Stimulated activated naive B cell treated with anti-CD40 and anti-IgM and Interleukin-4, amounts not matched to agents 10 μg/mL and 1 μg/mL and 100 μg/mL, for 72 hours (primary cell): ENCODE results near the gene AGAP1.

ENCODE experiments used
- ATAC-seq, 2 donors: fragments of 150-1000 bp; cut with Tn5 transposase; replicated peaks; 2 replicates each; pipeline ENCODE4 v1.10.0; 2021; ENCODE audit warnings: moderate library complexity in 1 of 2
- DNase-seq: peaks from one replicate; pipeline ENCODE4 v3.0.0; 2021
- H3K27ac Mint-ChIP-seq: one replicate; pipeline ENCODE4 v1.8.0; 2022; ENCODE audit warnings: mild to moderate bottlenecking, mixed read lengths
- H3K27me3 Mint-ChIP-seq, 2 donors: one replicate each; pipeline ENCODE4 v1.8.0; 2022; ENCODE audit warnings: mixed read lengths in 2 of 2
- H3K36me3 Mint-ChIP-seq, 2 donors: one replicate each; pipeline ENCODE4 v1.8.0; 2022; ENCODE audit warnings: mixed read lengths in 2 of 2, mild to moderate bottlenecking in 1 of 2
- H3K4me1 Mint-ChIP-seq, 2 donors: one replicate each; pipeline ENCODE4 v1.8.0; 2022; ENCODE audit warnings: mixed read lengths in 2 of 2, mild to moderate bottlenecking in 1 of 2
- H3K4me3 Mint-ChIP-seq, 2 donors: one replicate each; pipeline ENCODE4 v1.8.0; 2022; ENCODE audit warnings: mild to moderate bottlenecking in 2 of 2, mixed read lengths in 2 of 2, moderate library complexity in 1 of 2
- H3K9me3 Mint-ChIP-seq, 2 donors: one replicate each; pipeline ENCODE4 v1.8.0; 2022; ENCODE audit warnings: mixed read lengths in 2 of 2, mild to moderate bottlenecking in 1 of 2

Gene AGAP1

DNA sequence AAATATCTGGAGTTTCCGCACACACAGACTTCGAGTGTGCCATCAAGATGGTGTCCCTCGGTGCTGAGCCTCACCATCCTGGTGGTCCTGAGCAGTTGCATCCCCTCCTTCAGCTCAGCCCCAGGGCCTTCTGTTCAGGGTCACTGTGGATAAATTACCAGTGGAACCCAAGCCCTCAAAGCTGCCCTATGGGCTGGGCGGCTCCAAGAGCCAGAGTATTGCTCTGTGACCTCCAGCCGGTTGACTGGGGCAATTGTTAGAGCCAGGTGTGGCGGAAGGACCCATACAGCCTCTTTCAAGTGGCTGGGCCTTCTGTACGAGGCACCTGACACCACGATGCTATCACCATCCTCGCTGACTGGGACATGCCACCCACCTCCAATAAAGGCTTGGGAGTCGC is 458.9 kb downstream of the AGAP1 start:
- Mint-ChIP-seq H3K36me3 (no peaks in the 10 kb centered on the region), H3K4me3 (no peak overlapping the region), H3K27me3 (peaks cover 10 to 11% of the 10 kb centered on the region in 2 donors), H3K4me1 (no peaks in the 10 kb centered on the region), H3K9me3 (no peaks in the 10 kb centered on the region), H3K27ac (no peak overlapping the region)
- ATAC-seq (no peak), DNase-seq (no peak)

DNA sequence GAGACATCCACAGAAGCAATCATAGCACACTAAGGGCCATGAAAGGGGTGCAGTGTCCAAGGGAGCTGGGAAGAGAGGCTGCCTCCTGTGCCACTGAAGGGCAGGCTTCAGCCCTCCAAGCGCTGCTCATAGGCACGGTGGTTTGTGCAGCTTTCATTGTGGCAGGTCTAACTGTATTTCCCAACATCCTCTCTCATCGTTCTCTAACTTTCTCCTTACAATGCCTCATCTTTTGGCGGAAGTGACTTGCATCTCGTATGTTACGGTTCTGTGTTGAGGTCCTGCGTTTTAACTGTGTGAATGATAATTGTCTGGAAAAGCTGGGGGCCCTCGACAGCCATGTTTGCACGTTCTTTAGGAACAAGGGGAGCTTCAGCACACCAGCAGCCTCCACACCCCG is 460.4 kb downstream of the AGAP1 start:
- Mint-ChIP-seq H3K27me3 (peaks cover 10 to 11% of the 10 kb centered on the region in 2 donors), H3K9me3 (no peaks in the 10 kb centered on the region), H3K27ac (no peak overlapping the region), H3K36me3 (no peaks in the 10 kb centered on the region), H3K4me1 (no peaks in the 10 kb centered on the region), H3K4me3 (no peak overlapping the region)
- no peak for ATAC-seq
- DNase-seq = no peak

DNA sequence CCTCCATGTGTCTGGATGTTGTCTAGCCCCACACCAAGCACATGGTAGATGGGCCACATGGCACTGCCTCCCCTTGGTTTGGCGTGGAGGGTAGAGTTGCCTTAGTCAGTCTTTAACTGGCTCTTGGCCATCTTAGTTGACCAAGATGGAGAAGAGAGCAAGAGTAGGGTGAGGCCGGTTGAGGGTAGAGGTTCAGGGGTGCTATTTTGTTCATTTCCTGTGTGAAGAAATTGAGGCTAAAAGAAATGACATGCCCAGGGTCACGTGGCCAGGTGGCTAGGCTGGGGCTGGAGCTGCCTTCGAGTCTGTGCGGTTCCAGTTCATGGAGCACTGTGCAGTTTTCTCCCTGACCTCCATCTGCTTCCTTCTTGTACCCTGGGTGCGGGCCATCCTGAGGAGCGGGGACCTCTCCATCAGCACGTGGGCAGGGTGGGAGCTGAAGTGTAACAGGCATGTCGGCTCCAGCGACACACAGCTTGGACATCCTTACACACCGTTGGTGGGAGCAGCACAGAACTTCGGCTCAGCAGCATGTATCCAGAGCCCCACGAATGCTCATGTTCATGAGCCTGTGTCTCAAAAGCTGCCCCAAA is 461.1 kb downstream of the AGAP1 start:
- Mint-ChIP-seq H3K9me3 (no peaks in the 10 kb centered on the region), H3K4me3 (no peak overlapping the region), H3K27ac (no peak overlapping the region), H3K27me3 (peaks cover 4 to 5% of the 10 kb centered on the region in 2 donors), H3K36me3 (no peaks in the 10 kb centered on the region), H3K4me1 (no peaks in the 10 kb centered on the region)
- ATAC-seq = no peak
- DNase-seq = no peak

DNA sequence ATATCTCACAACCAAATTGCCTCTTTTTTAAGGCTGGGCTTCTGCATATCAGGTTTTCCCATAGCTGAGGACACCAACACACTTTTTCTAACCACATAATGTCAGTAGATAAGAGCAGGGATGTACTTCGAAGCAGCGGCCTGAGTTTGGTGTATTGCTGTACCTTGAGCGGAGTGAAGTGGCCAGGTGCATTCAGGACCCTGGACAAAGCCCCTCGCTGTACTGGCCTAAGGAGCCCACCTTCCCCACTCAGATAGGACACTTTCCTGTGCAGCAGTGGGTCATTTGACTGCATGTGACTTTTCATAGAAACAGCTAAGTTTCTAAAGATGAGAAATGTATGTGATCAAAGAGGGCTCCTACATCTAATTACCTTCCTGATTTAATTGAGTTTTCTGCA is 461.8 kb downstream of the AGAP1 start:
- ATAC-seq (no peak), DNase-seq (no peak)
- Mint-ChIP-seq H3K27ac (no peak overlapping the region), H3K4me3 (no peak overlapping the region), H3K4me1 (no peaks in the 10 kb centered on the region), H3K27me3 (no peaks in the 10 kb centered on the region), H3K36me3 (no peaks in the 10 kb centered on the region), H3K9me3 (no peaks in the 10 kb centered on the region)

DNA sequence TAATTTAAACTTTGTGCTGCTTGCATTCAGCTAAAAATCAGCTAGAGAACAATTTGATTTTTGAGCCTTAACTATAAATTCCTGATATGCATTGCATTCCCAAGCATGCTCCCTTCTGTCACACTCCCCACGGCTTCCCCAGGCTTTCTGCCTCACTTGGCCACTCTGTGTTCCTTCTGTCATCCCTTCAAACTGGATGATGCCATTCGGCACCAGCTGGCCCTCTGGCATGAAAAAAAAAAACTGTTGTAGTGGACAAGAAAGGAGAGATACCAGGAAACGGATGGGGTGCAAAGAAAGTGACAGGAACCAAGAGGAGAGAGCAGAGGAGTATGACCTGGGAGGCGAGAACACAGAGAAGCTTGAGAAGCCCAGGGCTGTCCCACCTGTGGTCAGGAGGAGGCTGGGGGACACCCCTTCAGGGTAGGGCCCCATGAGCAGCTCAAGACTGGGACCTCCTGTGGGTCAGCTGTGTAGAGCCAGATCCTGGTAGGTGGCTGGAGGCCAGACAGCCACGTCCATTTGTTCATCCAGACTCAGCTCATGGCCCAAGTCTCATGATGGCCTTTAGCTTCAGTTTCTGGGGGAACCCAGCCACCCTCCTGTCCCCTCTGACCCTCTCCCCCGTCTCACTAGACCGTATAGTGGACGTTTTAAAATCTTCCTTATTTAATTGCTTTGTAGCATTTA is 462.6 kb downstream of the AGAP1 start:
- Mint-ChIP-seq H3K4me1 (no peaks in the 10 kb centered on the region), H3K4me3 (no peak overlapping the region), H3K9me3 (peaks cover 0 to 3% of the 10 kb centered on the region in 2 donors), H3K36me3 (no peaks in the 10 kb centered on the region), H3K27me3 (no peaks in the 10 kb centered on the region), H3K27ac (no peak overlapping the region)
- DNase-seq (no peak), ATAC-seq (no peak)

DNA sequence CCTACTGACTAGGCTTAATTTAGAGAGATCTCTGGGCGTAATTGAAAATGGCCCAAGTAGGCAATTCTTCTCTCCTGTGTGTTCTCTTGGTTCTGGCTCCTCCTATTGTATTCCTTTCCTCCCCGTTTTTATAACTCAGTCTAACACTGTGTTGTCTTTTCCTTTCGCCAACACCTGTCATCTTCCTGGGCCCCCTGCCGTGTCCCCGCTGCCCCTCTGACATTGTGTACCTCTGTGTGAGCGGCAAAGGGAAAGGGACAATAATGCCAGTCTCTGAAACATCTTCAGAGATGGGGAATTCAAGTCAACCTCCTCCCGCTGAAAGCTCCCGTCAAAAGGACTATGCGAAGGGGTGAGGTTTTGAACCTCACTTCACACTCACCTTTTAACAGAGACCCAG is 463.4 kb downstream of the AGAP1 start:
- no peaks in the 10 kb centered on the region for H3K4me1 Mint-ChIP-seq
- DNase-seq (no peak), ATAC-seq (no peak)
- no peaks in the 10 kb centered on the region for H3K36me3 Mint-ChIP-seq
- no peaks in the 10 kb centered on the region for H3K27me3 Mint-ChIP-seq
- H3K9me3 Mint-ChIP-seq = peaks cover 0 to 3% of the 10 kb centered on the region in 2 donors
- no peak overlapping the region for H3K27ac Mint-ChIP-seq
- no peak overlapping the region for H3K4me3 Mint-ChIP-seq

DNA sequence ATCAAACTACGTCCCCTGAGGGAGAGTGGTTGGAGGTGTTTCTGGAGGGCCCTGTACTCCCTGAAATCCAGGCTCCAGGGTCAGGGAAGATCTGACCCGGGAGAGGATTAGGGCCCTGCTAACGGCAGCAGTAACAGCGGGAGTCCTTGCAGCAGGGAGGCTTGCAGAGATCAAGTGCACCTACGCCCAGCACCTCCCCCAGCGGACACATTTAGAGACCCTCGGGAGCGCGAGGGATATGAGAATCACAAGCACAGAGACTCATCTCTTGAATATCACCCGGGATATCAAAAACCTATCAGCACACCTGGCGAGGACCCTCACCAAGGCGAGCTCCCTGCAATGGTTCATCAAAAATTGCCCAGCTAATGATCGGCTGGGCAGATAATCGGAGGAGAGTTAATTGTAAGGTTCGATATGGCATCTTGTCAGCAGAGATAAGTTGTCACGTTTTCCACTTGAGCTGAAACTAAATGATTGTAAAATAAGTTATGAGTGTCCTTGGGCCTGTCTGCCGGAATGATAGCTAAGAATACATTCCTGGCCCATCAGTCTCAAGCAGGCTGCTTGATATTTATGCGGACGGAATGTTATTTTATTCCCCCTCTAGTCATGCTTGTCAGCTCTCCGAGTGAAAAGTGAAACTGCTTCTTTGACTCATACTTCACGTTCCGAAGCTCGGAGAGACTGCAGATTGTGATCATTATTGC is 464.5 kb downstream of the AGAP1 start:
- H3K27me3 Mint-ChIP-seq = no peaks in the 10 kb centered on the region
- H3K4me1 Mint-ChIP-seq = no peaks in the 10 kb centered on the region
- H3K4me3 Mint-ChIP-seq = no peak overlapping the region
- no peak overlapping the region for H3K27ac Mint-ChIP-seq
- ATAC-seq = no peak
- no peak for DNase-seq
- no peaks in the 10 kb centered on the region for H3K36me3 Mint-ChIP-seq
- H3K9me3 Mint-ChIP-seq = peaks cover 0 to 3% of the 10 kb centered on the region in 2 donors

DNA sequence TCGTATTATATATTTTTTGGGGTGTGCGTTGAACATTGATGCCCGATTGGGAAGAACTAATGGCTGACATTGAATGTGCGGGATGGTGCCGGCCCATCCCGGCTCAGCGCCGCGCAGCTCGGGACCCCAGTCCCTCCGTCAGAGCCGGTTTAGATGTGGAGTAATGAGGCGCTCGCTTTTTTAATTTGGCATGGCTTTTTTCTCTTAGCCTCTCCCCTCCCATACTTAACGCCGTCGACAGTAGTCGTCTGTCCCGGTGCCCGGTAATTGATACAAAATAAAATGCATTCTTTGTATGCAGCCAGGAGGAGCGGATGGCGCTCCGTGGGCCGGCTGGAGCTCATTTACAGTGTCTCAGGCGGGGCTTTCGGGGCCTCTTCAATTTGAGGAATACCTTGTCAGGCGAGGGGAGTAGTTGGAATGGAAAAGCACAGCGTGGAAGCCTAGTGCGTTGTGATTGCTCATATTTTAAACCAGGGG is 465.1 kb downstream of the AGAP1 start:
- H3K27me3 Mint-ChIP-seq = no peaks in the 10 kb centered on the region
- H3K27ac Mint-ChIP-seq = no peak overlapping the region
- H3K4me3 Mint-ChIP-seq = no peak overlapping the region
- ATAC-seq (no peak), DNase-seq (no peak)
- peaks cover 0 to 3% of the 10 kb centered on the region in 2 donors for H3K9me3 Mint-ChIP-seq
- H3K36me3 Mint-ChIP-seq = no peaks in the 10 kb centered on the region
- no peaks in the 10 kb centered on the region for H3K4me1 Mint-ChIP-seq

DNA sequence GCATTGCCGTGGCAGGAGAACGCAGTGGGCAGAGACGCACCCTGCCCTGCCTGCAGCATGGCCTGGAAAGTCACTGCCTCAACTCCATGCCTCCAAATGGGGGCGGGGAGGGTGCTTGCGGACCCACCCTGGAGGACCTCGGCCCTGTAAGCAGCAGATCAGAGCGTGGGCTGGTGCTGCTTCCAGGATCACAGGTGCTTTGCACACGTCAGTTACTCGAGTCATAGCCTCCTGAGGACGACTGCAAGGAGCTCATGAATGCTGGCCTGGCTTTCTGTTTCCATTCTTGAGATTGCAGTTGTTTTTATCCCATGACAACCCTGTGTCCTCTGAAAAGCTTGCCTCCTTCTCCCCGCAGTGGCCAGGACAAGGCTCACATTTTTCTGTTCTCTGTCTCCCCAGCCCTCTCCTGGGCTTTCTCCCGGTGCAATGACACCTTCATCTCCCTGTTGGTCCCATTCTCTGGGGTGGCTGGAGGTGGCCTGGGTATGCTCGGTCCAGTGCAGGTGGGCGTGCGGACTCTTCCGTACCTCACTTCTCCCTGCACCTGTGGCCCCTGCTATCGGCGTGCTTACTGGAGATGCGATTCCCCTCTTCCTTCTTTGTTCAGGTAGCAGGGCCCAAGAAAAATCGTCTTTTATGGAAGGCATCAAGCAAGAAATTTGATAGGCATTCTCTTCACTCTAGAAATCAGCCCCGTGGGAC is 466.3 kb downstream of the AGAP1 start:
- DNase-seq = no peak
- Mint-ChIP-seq H3K27ac (no peak overlapping the region), H3K4me1 (no peaks in the 10 kb centered on the region), H3K4me3 (no peak overlapping the region), H3K9me3 (peaks cover 0 to 3% of the 10 kb centered on the region in 2 donors), H3K27me3 (no peaks in the 10 kb centered on the region), H3K36me3 (no peaks in the 10 kb centered on the region)
- ATAC-seq = no peak

DNA sequence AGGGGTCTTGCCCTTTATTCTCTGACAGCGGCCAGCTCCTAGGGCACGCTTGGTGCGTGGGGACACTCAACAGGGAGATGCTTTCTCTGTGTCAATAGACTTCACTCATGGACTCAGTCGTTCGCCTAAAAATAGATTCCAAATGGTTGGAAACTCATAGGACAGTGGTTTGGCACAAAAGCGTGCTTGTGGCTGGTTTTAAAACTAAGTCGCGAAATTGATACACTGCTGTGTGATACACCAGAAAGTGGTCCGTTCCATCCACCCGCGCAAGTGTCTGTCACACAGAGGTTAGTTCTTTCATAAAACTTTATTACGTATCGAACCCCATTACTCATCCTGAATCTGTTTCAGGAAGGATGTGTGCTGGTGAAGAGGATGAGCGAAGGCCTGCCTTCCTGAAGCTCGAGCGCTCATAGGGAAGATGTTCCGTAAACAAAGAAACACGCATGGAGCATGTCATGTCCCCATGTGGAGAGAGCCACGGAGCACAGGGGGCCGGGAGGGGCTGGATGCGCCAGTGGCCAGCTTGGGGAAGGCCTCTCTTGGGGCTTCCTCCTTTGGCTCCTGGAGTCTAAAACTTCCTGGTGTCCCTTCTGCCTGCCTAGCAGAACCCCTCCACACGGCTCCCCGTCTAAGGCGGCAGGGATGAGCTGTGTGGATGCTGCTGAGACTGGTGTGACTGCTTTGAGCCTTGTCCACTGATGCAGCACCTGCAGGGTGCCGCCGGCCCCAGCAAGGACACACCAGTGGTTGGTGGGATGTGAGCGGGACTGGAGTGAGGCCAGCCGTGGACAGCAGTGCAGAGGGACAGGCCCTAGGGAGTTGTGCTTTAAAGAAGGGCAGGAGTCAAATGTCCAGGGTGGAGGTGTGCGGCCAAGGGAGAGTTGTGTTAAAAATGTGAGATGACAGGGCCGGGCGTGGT is 467.1 kb downstream of the AGAP1 start:
- no peaks in the 10 kb centered on the region for H3K4me1 Mint-ChIP-seq
- H3K4me3 Mint-ChIP-seq = no peak overlapping the region
- H3K27me3 Mint-ChIP-seq = peaks cover 0 to 5% of the 10 kb centered on the region in 2 donors
- H3K27ac Mint-ChIP-seq = no peak overlapping the region
- H3K36me3 Mint-ChIP-seq = no peaks in the 10 kb centered on the region
- DNase-seq (no peak), ATAC-seq (no peak)
- peaks cover 0 to 3% of the 10 kb centered on the region in 2 donors for H3K9me3 Mint-ChIP-seq

DNA sequence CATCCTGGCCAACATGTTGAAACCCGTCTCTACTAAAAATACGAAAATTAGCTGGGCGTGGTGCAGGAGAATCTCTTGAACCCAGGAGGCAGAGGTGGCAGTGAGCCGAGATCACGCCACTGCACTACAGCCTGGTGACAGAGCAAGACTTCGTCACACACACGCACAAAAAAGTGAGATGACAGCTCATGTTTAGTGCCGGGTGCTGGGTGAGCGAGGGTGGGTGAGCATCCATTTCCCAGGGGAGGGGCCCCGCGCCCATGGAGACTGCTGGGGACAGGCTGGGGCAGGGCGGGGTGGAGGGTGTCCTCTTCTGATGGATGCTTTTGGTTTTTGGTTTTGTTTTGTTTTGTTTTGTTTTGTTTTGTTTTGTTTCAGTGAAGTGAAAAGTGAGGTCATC is 467.9 kb downstream of the AGAP1 start:
- peaks cover 0 to 3% of the 10 kb centered on the region in 2 donors for H3K9me3 Mint-ChIP-seq
- peaks cover 0 to 5% of the 10 kb centered on the region in 2 donors for H3K27me3 Mint-ChIP-seq
- H3K36me3 Mint-ChIP-seq = no peaks in the 10 kb centered on the region
- DNase-seq (no peak), ATAC-seq (no peak)
- no peak overlapping the region for H3K4me3 Mint-ChIP-seq
- H3K4me1 Mint-ChIP-seq = no peaks in the 10 kb centered on the region
- H3K27ac Mint-ChIP-seq = no peak overlapping the region

DNA sequence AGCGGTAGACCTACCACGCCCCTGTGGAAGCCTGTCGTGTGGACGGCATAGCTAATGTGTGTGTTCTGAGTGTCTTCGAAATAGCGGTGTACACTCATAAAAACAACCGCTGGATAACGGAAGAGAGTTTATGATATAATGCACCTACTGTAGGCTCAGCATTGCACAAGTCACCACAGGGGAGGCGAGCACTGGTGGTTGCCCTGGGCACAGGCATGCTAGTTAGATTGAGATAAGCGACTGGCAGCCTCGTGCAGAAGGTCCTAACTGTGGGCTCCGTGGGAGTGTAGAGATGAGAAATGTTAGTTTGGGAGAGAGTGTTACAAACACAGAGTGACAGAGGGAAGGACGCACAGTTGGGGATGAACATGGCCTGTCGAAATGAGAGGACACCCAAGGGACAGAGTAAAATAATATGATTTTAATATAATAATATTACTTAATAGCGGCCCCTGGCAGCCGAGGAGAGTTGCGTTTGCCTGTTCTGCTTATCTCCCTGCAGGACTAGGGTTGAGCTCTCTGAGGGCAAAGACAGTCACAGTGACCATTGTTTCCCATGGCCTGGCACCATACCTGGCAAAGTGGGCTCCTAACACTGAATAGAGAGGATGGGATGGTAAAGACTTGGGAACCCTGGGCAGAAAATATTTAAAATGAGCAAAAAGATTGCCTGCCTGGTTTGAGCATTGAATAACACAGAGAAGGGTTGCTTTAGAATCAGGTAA is 470.2 kb downstream of the AGAP1 start:
- Mint-ChIP-seq H3K9me3 (peaks cover 0 to 3% of the 10 kb centered on the region in 2 donors), H3K27ac (no peak overlapping the region), H3K4me3 (no peak overlapping the region), H3K27me3 (peaks cover 0 to 5% of the 10 kb centered on the region in 2 donors), H3K36me3 (no peaks in the 10 kb centered on the region), H3K4me1 (no peaks in the 10 kb centered on the region)
- no peak for DNase-seq
- ATAC-seq = no peak

DNA sequence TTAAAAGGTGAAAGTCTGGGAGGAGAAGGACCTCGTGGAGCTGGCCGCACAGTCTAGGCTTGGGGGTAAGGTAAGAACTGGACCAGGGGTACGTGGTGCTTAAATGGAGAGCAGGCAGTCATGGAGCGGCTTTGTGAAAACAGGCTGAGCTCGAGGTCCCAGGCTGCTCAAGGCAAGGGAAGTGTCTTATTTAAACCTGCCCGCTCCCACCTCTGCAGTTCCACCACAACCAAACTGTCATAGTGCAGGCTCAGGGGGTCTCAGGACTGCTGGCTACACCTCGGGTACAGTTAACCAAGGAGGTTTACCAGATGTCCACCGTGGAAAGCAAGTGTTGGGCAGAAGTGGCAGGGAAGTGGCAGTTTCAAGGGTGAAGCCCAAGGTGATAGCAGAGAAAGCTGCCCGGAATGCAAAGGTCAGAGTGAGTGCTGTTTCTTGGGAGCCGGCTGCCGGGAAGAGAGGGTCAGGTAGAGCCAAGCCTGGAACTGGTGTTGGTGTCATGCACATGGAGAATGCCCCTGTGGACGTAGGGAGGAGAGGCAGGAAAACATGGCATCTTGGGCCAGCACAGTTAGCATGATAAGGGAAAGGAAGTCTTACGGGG is 471.0 kb downstream of the AGAP1 start:
- ATAC-seq (no peak), DNase-seq (no peak)
- H3K4me3 Mint-ChIP-seq = no peak overlapping the region
- H3K9me3 Mint-ChIP-seq = peaks cover 0 to 3% of the 10 kb centered on the region in 2 donors
- no peaks in the 10 kb centered on the region for H3K4me1 Mint-ChIP-seq
- H3K36me3 Mint-ChIP-seq = no peaks in the 10 kb centered on the region
- H3K27ac Mint-ChIP-seq = no peak overlapping the region
- H3K27me3 Mint-ChIP-seq = peaks cover 0 to 5% of the 10 kb centered on the region in 2 donors
